Loucy (cell line): ENCODE data around the gene ZAR1.

Experiments
- CTCF ChIP-seq: fragments of 200-600 bp; sonication (generic); conservative IDR thresholded peaks from 2 replicates; pipeline ENCODE4 v1.5.1; 2014; ENCODE audit warnings: mild to moderate bottlenecking, antibody characterized with exemption, low read length
- EZH2phosphoT487 ChIP-seq: fragments of 200-600 bp; IDR thresholded peaks from 2 replicates; pipeline ENCODE4 v1.6.1; 2018; ENCODE audit warnings: antibody characterized with exemption, mild to moderate bottlenecking, moderate library complexity, borderline replicate concordance

DNA sequence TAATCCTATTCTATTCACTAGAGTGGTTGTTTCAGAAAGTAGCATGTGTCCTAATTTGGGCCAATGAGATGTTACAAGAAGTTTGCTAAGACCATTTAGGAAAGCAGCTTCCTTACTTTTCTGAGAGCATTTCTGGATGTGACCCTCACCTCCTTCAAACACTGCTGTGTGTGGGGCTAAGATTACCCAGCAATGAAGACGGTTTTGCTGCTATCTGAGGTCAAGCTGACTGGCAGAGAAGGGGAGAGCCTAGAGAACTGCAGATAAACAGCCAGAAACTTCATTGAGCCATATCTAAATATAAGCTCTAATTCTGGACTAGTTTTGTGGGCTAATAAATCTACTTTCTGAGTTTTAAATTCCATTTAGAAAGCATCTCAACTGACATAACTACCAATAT is 36.4 kb downstream of the ZAR1 start:
- no peak for TF ChIP-seq CTCF
- TF ChIP-seq EZH2phosphoT487, result no peak
